Measurements from ENCODE around the gene PISD. TPM values are rescaled to one million over a fixed set of nuclear protein-coding genes. Genes with fewer than 3 reads are reported as not detected.
"Not testable (repeated sequence)": the region's sequence is repeated elsewhere in the genome, so short reads cannot be mapped to it uniquely, and the experiment has no call there.

The PISD gene
- total and polyA plus RNA-seq, 2 donors from 2014 or later, result 27.3 to 64.9 TPM

DNA sequence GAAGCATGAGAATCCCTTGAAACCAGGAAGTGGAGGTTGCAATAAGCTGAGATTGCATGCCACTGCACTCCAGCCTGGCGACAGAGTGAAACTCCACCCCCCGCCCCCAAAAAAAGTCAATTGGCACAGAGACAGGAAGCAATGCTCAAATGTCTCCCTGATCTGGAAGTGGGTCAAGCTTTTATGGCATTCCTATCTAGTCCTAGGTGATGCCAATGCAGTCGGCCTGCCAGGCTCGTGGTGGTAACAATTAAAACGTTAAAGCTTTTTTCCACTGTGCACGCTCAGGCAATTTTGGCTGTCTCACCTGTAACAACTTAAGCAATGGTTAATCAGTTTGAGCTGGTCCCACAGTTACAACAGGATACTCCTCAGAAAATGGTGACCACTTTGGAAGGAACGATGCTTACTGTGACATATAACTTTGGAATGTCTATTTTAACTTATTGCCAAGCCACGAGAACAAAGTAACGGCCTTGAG is 18.9 kb upstream of the PISD start:
- no peak overlapping the region for H3K4me3 ChIP-seq (ENCODE audit: low read length in 3 of 3)
- intact Hi-C loops (cut with DNase I), result no loop called here
- no peaks in the 10 kb centered on the region for H3K27me3 ChIP-seq (ENCODE audit: control insufficient read depth, insufficient read depth, low read length)
- no peak overlapping the region for H3K27ac ChIP-seq (ENCODE audit: low read depth in 2 of 2, low read length in 2 of 2)
- DNase-seq (peak in 2 of 5 donors; percentile 3 to 22), FAIRE-seq (no peak)
- peaks cover 0 to 3% (median 0%) of the 10 kb centered on the region in 3 donors for H3K4me1 ChIP-seq (ENCODE audit: control insufficient read depth in 2 of 3, insufficient read depth in 2 of 3, low read depth in 1 of 3, low read length in 3 of 3)
- TF ChIP-seq CTCF (IDR thresholded peaks at IDR 0.05; ENCODE audit: borderline replicate concordance, extremely low read depth, insufficient read depth), result no peak
- peaks cover 0 to 11% (median 9%) of the 10 kb centered on the region in 3 donors for H3K36me3 ChIP-seq (ENCODE audit: control insufficient read depth in 2 of 3, insufficient read depth in 3 of 3, low read length in 3 of 3)
- no peak overlapping the region for H3K9ac ChIP-seq (ENCODE audit: low read length in 3 of 3)
- no peaks in the 10 kb centered on the region for H3K9me3 ChIP-seq (ENCODE audit: control insufficient read depth in 2 of 3, insufficient read depth in 1 of 3, low read length in 3 of 3)

GRCh38 chr22:31678748-31679147 is 16.7 kb upstream of the PISD start:
- Histone ChIP-seq H3K4me3 (ENCODE audit: low read length in 3 of 3) (no peak overlapping the region), H3K9me3 (ENCODE audit: control insufficient read depth in 2 of 3, insufficient read depth in 1 of 3, low read length in 3 of 3) (no peaks in the 10 kb centered on the region), H3K4me1 (ENCODE audit: control insufficient read depth in 2 of 3, insufficient read depth in 2 of 3, low read depth in 1 of 3, low read length in 3 of 3) (peaks cover 0 to 3% (median 0%) of the 10 kb centered on the region in 3 donors), H3K27me3 (ENCODE audit: control insufficient read depth, insufficient read depth, low read length) (no peaks in the 10 kb centered on the region), H3K9ac (ENCODE audit: low read length in 3 of 3) (no peak overlapping the region), H3K36me3 (ENCODE audit: control insufficient read depth in 2 of 3, insufficient read depth in 3 of 3, low read length in 3 of 3) (peaks cover 0 to 6% (median 5%) of the 10 kb centered on the region in 3 donors), H3K27ac (ENCODE audit: low read depth in 2 of 2, low read length in 2 of 2) (no peak overlapping the region)
- intact Hi-C loops (cut with DNase I), result no loop called here
- TF ChIP-seq CTCF (IDR thresholded peaks at IDR 0.05; ENCODE audit: borderline replicate concordance, extremely low read depth, insufficient read depth), result no peak
- DNase-seq (no peak), FAIRE-seq (no peak)

- Histone ChIP-seq H3K27me3 (ENCODE audit: control insufficient read depth, insufficient read depth, low read length) (no peaks in the 10 kb centered on the region), H3K27ac (ENCODE audit: low read depth in 2 of 2, low read length in 2 of 2) (peak overlapping the region in 1 of 2 donors; percentile 28), H3K9ac (ENCODE audit: low read length in 3 of 3) (peak overlapping the region; percentile 42 to 92 (median 63)), H3K4me1 (ENCODE audit: control insufficient read depth in 2 of 3, insufficient read depth in 2 of 3, low read depth in 1 of 3, low read length in 3 of 3) (peaks cover 0 to 3% (median 0%) of the 10 kb centered on the region in 3 donors), H3K9me3 (ENCODE audit: control insufficient read depth in 2 of 3, insufficient read depth in 1 of 3, low read length in 3 of 3) (no peaks in the 10 kb centered on the region), H3K4me3 (ENCODE audit: low read length in 3 of 3) (peak overlapping the region; percentile 62 to 84 (median 74)), H3K36me3 (ENCODE audit: control insufficient read depth in 2 of 3, insufficient read depth in 3 of 3, low read length in 3 of 3) (no peaks in the 10 kb centered on the region)
- DNase-seq (peak; percentile 93 to 99 (median 95)), FAIRE-seq (peak; percentile 94)
- intact Hi-C loops (cut with DNase I), result no loop called here
- TF ChIP-seq CTCF (IDR thresholded peaks at IDR 0.05; ENCODE audit: borderline replicate concordance, extremely low read depth, insufficient read depth), result no peak
These were observed 14.7 kb upstream of the PISD start for GRCh38 chr22:31676700-31677099.

DNA sequence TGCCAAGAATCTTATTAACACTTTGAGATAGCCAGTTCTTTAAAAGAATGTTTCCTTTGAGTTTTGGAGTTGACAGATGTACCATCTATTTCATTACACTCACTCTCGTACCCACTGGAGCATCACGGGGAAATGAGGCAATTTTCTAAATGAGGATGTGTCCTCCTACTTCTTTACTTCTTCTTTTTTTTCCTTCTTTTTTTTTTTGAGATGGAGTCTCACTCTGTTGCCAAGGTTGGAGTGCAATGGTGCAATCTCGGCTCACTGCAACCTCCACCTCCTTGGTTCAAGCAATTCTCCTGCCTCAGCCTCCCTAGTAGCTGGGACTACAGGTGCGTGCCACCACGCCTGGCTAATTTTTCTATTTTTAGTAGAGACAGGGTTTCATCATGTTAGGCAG is 12.2 kb upstream of the PISD start:
- H3K4me3 ChIP-seq (ENCODE audit: low read length in 3 of 3); intact Hi-C loops (cut with DNase I); FAIRE-seq; H3K9ac ChIP-seq (ENCODE audit: low read length in 3 of 3); H3K27ac ChIP-seq (ENCODE audit: low read depth in 2 of 2, low read length in 2 of 2); H3K27me3 ChIP-seq (ENCODE audit: control insufficient read depth, insufficient read depth, low read length); DNase-seq; H3K36me3 ChIP-seq (ENCODE audit: control insufficient read depth in 2 of 3, insufficient read depth in 3 of 3, low read length in 3 of 3); H3K9me3 ChIP-seq (ENCODE audit: control insufficient read depth in 2 of 3, insufficient read depth in 1 of 3, low read length in 3 of 3); H3K4me1 ChIP-seq (ENCODE audit: control insufficient read depth in 2 of 3, insufficient read depth in 2 of 3, low read depth in 1 of 3, low read length in 3 of 3): not testable (repeated sequence)

DNA sequence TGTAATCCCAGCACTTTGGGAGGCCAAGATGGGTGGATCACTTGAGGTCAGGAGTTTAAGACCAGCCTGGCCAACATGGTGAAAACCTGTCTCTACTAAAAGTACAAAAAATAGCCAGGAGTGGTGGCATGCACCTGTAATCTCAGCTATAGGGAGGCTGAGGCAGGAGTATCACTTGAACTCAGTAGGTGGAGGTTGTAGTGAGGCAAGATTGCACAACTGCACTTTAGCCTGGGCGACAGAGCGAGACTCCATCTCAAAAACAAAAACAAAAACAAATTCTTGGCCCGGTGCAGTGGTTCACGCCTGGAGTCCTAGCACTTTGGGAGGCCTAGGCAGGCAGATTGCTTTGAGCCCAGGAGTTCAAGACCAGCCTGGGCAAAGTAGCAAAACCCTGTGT is 6.8 kb upstream of the PISD start:
- H3K27ac ChIP-seq (ENCODE audit: low read depth in 2 of 2, low read length in 2 of 2); H3K27me3 ChIP-seq (ENCODE audit: control insufficient read depth, insufficient read depth, low read length); DNase-seq; H3K4me3 ChIP-seq (ENCODE audit: low read length in 3 of 3); intact Hi-C loops (cut with DNase I); H3K36me3 ChIP-seq (ENCODE audit: control insufficient read depth in 2 of 3, insufficient read depth in 3 of 3, low read length in 3 of 3); H3K9ac ChIP-seq (ENCODE audit: low read length in 3 of 3); FAIRE-seq; H3K9me3 ChIP-seq (ENCODE audit: control insufficient read depth in 2 of 3, insufficient read depth in 1 of 3, low read length in 3 of 3); H3K4me1 ChIP-seq (ENCODE audit: control insufficient read depth in 2 of 3, insufficient read depth in 2 of 3, low read depth in 1 of 3, low read length in 3 of 3): not testable (repeated sequence)
